Measurements from ENCODE around the gene KRTAP20-4. TPM values are rescaled to one million over a fixed set of nuclear protein-coding genes. Genes with fewer than 3 reads are reported as not detected.

The KRTAP20-4 gene
- total and polyA plus RNA-seq, 2 of the 4 experiments (the other 2 are of a cell fraction): not detected

- Histone ChIP-seq H3K27ac (ENCODE audit: insufficient read depth, low read length) (no peak overlapping the region), H2BK15ac (ENCODE audit: low read depth, low read length) (no peak overlapping the region), H3K36me3 (ENCODE audit: control insufficient read depth, insufficient read depth, low read length) (no peaks in the 10 kb centered on the region), H4K20me1 (ENCODE audit: insufficient read depth, low read length) (no peaks in the 10 kb centered on the region), H3K23ac (ENCODE audit: low read depth, low read length) (no peak overlapping the region), H3K4ac (ENCODE audit: low read depth, low read length) (no peak overlapping the region), H3K27me3 (ENCODE audit: control insufficient read depth, insufficient read depth, low read length) (no peaks in the 10 kb centered on the region), H4K5ac (ENCODE audit: low read depth, low read length) (no peak overlapping the region), H3K4me3 (ENCODE audit: insufficient read depth, low read depth, low read length) (no peak overlapping the region), H3K9me3 (ENCODE audit: control insufficient read depth, insufficient read depth, low read length) (no peaks in the 10 kb centered on the region), H2BK5ac (ENCODE audit: low read depth, low read length, poor library complexity, severe bottlenecking) (no peak overlapping the region), H4K8ac (ENCODE audit: low read depth in 2 of 2, low read length in 2 of 2) (no peak overlapping the region), H3K14ac (replicated peaks; ENCODE audit: low read depth, low read length) (no peak overlapping the region), H3K56ac (ENCODE audit: extremely low read depth, insufficient read depth, low read length) (no peak overlapping the region), H3K18ac (ENCODE audit: low read depth, low read length) (no peak overlapping the region), H3K9me1 (ENCODE audit: insufficient read depth, low read length) (no peaks in the 10 kb centered on the region), H2AK9ac (replicated peaks; ENCODE audit: low read depth, low read length, poor library complexity) (no peak overlapping the region), H2AFZ (replicated peaks; ENCODE audit: low read length, poor library complexity) (no peak overlapping the region), H3K4me1 (ENCODE audit: control insufficient read depth, insufficient read depth, low read length) (no peaks in the 10 kb centered on the region), H3K79me1 (ENCODE audit: low read depth in 1 of 2, low read length in 2 of 2) (no peaks in the 10 kb centered on the region), H3K4me2 (ENCODE audit: low read depth, low read length) (no peak overlapping the region), H2BK20ac (ENCODE audit: low read depth, low read length) (no peak overlapping the region), H2BK120ac (ENCODE audit: low read depth, low read length) (no peak overlapping the region), H3K9ac (ENCODE audit: low read depth, low read length) (no peak overlapping the region), H2AK5ac (ENCODE audit: low read depth, low read length) (no peak overlapping the region), H4K91ac (ENCODE audit: insufficient read depth, low read depth, low read length) (no peak overlapping the region)
- TF ChIP-seq NFE2L2 (IDR thresholded peaks at IDR 0.05; ENCODE audit: low read depth, low read length) (no peak), MAZ (IDR thresholded peaks at IDR 0.05; ENCODE audit: borderline replicate concordance, low read depth, low read length) (no peak), FOS (IDR thresholded peaks at IDR 0.05; ENCODE audit: low read depth, low read length) (no peak), BHLHE40 (IDR thresholded peaks at IDR 0.05; ENCODE audit: low read depth, low read length) (no peak), CEBPB (IDR thresholded peaks at IDR 0.05; ENCODE audit: low read depth, low read length) (no peak), CHD1 (IDR thresholded peaks at IDR 0.05; ENCODE audit: low read depth, low read length) (no peak), RFX5 (IDR thresholded peaks at IDR 0.05; ENCODE audit: low read depth, low read length) (no peak), RCOR1 (IDR thresholded peaks at IDR 0.05; ENCODE audit: insufficient replicate concordance, low read length) (no peak), ELK1 (IDR thresholded peaks at IDR 0.05; ENCODE audit: borderline replicate concordance, low read depth, low read length) (no peak), SMC3 (IDR thresholded peaks at IDR 0.05; ENCODE audit: low read depth, low read length) (no peak), MXI1 (IDR thresholded peaks at IDR 0.05; ENCODE audit: borderline replicate concordance, low read depth, low read length) (no peak), POLR2A (IDR thresholded peaks at IDR 0.05; ENCODE audit: low read depth, low read length) (no peak), USF2 (IDR thresholded peaks at IDR 0.05; ENCODE audit: low read depth, low read length) (no peak), CTCF (conservative IDR thresholded peaks at IDR 0.05; ENCODE audit: low read depth, low read length) (no peak), RAD21 (IDR thresholded peaks at IDR 0.05; ENCODE audit: low read length) (no peak), MAFK (IDR thresholded peaks at IDR 0.05; ENCODE audit: low read depth, low read length) (no peak)
- no peak for DNase-seq
- BruUV-seq (replicated peaks): no TSS peak
- intact Hi-C loops (cut with micrococcal nuclease): no loop called here
- in situ Hi-C loops (cut with MboI; ENCODE audit: low sequenced_read_pairs): no loop called here
- no peak for ATAC-seq (ENCODE audit: low read depth)
- dilution Hi-C loops (cut with HindIII; ENCODE audit: low sequenced_read_pairs, unreplicated experiment): no loop called here
- POLR2A ChIA-PET (ENCODE audit: unreplicated experiment): no interaction called here
- CTCF ChIA-PET: interaction anchor here (0.6 kb wide), 1 partner anchor 35 kb away, joined by 3 read pairs; no protein-coding TSS in a partner anchor
Observed at GRCh38 chr21:30652891-30653290, 32.5 kb downstream of the KRTAP20-4 start.
